ENCODE data around the gene CCDC74A. TPM values are rescaled to one million over a fixed set of nuclear protein-coding genes. Genes with fewer than 3 reads are reported as not detected.
A peak's percentile ranks its signal among the peaks of the same experiment; 100 is the strongest.
"Not testable (repeated sequence)": the region's sequence is repeated elsewhere in the genome, so short reads cannot be mapped to it uniquely, and the experiment has no call there.

Gene CCDC74A
- polyA plus RNA-seq (2013, experiment 1 of 2): 12.1 TPM
- 11.4 TPM for polyA plus RNA-seq (2013, experiment 2 of 2)

DNA sequence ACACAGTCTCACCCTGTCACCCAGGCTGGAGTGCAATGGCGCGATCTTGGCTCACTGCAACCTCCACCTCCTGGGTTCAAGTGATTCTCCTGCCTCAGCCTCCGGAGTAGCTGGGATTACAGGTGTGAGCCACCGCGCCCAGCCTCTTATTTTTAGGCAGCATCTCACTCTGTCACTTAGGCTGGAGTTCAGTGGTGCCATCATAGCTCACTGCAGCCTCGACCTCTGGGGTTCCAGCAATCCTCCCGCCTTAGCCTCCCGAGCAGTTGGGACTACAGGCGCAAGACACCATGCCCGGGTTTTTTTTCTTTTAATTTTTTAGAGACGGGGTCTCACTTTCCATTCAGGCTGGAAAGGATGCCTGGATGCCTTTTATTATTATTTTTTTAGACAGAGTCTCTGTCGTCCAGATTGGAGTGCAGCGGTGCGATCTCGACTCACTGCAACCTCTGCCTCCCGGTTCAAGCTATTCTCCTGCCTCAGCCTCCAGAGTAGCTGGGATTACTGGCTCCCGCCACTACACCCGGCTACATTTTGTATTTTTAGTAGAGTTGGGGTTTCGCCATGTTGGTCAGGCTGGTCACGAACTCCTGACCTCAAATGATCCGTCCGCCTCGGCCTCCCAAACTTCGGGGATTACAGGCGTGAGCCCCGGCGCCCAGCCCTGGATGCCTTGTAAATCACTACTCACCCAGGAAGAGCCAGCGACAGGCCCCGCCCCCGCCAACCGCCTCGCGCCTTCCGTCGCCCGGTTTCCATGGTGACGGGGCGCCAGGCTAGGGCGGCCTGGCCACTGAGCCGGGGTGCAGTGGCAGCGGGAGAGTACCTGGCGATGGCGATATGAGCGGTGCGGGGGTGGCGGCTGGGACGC is at the start of gene CCDC74A:
Gene CCDC74A, plus strand, starts transcription at position 758 of the 871 bp plus-strand sequence. Its CDS starts 83 bp downstream, at position 841.
- not testable (repeated sequence) for H3K79me1 ChIP-seq (ENCODE audit: low read length); H4K5ac ChIP-seq (ENCODE audit: low read length); H3K4ac ChIP-seq (ENCODE audit: low read depth, low read length); H3K27me3 ChIP-seq (ENCODE audit: insufficient read depth, low read length, poor library complexity); H4K8ac ChIP-seq (ENCODE audit: low read depth, low read length); H3K23ac ChIP-seq (ENCODE audit: low read length); H3K4me1 ChIP-seq (ENCODE audit: control insufficient read depth, low read depth, low read length); H3K27ac ChIP-seq (ENCODE audit: low read depth, low read length); H2BK15ac ChIP-seq (replicated peaks; ENCODE audit: low read depth); H2BK5ac ChIP-seq (ENCODE audit: low read length); H3K4me3 ChIP-seq (ENCODE audit: low read length); H3K18ac ChIP-seq (ENCODE audit: low read length); H3K79me2 ChIP-seq (ENCODE audit: control insufficient read depth, insufficient read depth, low read length); H2BK120ac ChIP-seq (ENCODE audit: low read depth, low read length); H2AK5ac ChIP-seq (ENCODE audit: low read length); H3K36me3 ChIP-seq (ENCODE audit: control insufficient read depth, insufficient read depth, low read length)
- WGBS (ENCODE audit: extremely low coverage, insufficient coverage, low lambda C conversion rate): no CpG with 5 or more reads among the region's 47 CpGs
- Histone ChIP-seq H3K4me2 (ENCODE audit: low read length) (peak within 1 kb of the TSS; percentile 34), H3K9ac (ENCODE audit: low read length) (peak within 1 kb of the TSS; percentile 24), H3K56ac (ENCODE audit: low read length) (peak within 1 kb of the TSS; percentile 56)
- DNase-seq: peak; percentile 79

DNA sequence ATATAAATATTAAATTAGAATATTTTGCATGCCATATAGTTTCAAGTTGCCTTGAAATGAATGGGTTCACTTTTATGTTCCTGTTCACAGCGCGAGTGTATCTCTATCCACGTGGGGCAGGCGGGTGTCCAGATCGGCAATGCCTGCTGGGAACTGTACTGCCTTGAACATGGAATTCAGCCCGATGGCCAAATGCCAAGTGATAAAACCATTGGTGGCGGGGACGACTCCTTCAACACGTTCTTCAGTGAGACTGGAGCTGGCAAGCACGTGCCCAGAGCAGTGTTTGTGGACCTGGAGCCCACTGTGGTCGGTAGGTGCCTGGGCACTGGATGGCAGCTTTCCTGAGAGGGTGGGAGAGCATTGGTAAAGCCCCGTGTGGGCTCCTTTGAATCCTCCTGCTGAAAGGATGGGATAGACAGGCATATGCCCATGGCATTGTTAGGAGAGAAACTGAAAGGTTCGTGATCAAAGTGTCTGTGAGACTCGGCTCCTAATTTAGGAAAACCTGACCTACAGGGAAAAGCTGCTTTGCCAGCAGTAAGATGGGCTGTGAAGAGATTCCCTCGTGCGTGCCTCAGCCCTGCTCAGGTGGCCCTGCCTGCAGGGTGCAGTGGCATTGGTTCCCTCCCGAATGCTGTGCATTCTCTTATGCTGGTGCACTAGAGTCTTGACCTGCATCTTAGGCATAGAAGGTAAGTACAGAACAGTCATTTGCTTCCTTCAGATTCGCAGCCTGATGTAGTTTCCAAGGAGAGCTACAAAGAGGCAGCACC is 49.4 kb upstream of the CCDC74A start:
- no CpG with 5 or more reads among the region's 18 CpGs for WGBS (ENCODE audit: extremely low coverage, insufficient coverage, low lambda C conversion rate)
- not testable (repeated sequence) for H3K23ac ChIP-seq (ENCODE audit: low read length); DNase-seq

DNA sequence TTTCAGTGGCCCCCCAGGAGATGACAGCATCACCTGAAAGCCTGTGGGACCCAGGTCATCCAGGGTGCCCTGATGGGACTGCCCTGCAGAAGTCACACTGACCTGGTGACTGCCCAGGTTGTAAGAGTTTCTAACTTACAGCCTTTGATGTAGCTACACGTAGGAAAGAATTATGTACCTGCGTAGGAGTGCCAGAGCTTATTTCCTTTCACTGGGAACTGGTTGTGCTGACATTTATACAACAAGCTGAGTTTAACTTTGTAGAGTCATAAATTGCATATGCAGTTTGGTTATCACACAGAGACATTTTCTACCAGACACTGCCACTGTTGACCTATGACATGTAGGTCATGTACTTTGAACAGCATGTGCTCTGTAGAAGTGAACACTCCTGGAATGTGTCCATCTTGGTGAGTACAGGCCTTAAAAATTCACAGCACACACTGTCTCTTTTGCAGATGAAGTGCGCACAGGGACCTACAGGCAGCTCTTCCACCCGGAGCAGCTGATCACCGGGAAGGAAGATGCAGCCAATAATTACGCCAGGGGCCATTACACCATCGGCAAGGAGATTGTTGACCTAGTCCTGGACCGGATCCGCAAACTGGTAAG is 48.7 kb upstream of the CCDC74A start:
- not testable (repeated sequence) for H3K79me1 ChIP-seq (ENCODE audit: low read length); H3K4me3 ChIP-seq (ENCODE audit: low read length); H2BK15ac ChIP-seq (replicated peaks; ENCODE audit: low read depth); H3K27ac ChIP-seq (ENCODE audit: low read depth, low read length); H3K4ac ChIP-seq (ENCODE audit: low read depth, low read length); H3K23ac ChIP-seq (ENCODE audit: low read length); H2BK5ac ChIP-seq (ENCODE audit: low read length); H3K79me2 ChIP-seq (ENCODE audit: control insufficient read depth, insufficient read depth, low read length); H4K5ac ChIP-seq (ENCODE audit: low read length); H4K8ac ChIP-seq (ENCODE audit: low read depth, low read length); DNase-seq; H3K9ac ChIP-seq (ENCODE audit: low read length); H3K18ac ChIP-seq (ENCODE audit: low read length); H3K27me3 ChIP-seq (ENCODE audit: insufficient read depth, low read length, poor library complexity); H3K4me2 ChIP-seq (ENCODE audit: low read length); H3K36me3 ChIP-seq (ENCODE audit: control insufficient read depth, insufficient read depth, low read length); H3K4me1 ChIP-seq (ENCODE audit: control insufficient read depth, low read depth, low read length); H2AK5ac ChIP-seq (ENCODE audit: low read length); H2BK120ac ChIP-seq (ENCODE audit: low read depth, low read length); H3K56ac ChIP-seq (ENCODE audit: low read length)
- WGBS (ENCODE audit: extremely low coverage, insufficient coverage, low lambda C conversion rate): no CpG with 5 or more reads among the region's 9 CpGs

More for the DNA sequence above, 49.4 kb upstream of the CCDC74A start:
- not testable (repeated sequence) for H3K4ac ChIP-seq (ENCODE audit: low read depth, low read length); H3K4me2 ChIP-seq (ENCODE audit: low read length); H3K36me3 ChIP-seq (ENCODE audit: control insufficient read depth, insufficient read depth, low read length); H3K56ac ChIP-seq (ENCODE audit: low read length); H3K18ac ChIP-seq (ENCODE audit: low read length); H3K4me1 ChIP-seq (ENCODE audit: control insufficient read depth, low read depth, low read length); H3K27me3 ChIP-seq (ENCODE audit: insufficient read depth, low read length, poor library complexity); H4K8ac ChIP-seq (ENCODE audit: low read depth, low read length); H3K27ac ChIP-seq (ENCODE audit: low read depth, low read length); H4K5ac ChIP-seq (ENCODE audit: low read length); H3K9ac ChIP-seq (ENCODE audit: low read length); H2AK5ac ChIP-seq (ENCODE audit: low read length); H2BK120ac ChIP-seq (ENCODE audit: low read depth, low read length); H2BK15ac ChIP-seq (replicated peaks; ENCODE audit: low read depth); H3K79me2 ChIP-seq (ENCODE audit: control insufficient read depth, insufficient read depth, low read length); H3K4me3 ChIP-seq (ENCODE audit: low read length); H2BK5ac ChIP-seq (ENCODE audit: low read length); H3K79me1 ChIP-seq (ENCODE audit: low read length)

DNA sequence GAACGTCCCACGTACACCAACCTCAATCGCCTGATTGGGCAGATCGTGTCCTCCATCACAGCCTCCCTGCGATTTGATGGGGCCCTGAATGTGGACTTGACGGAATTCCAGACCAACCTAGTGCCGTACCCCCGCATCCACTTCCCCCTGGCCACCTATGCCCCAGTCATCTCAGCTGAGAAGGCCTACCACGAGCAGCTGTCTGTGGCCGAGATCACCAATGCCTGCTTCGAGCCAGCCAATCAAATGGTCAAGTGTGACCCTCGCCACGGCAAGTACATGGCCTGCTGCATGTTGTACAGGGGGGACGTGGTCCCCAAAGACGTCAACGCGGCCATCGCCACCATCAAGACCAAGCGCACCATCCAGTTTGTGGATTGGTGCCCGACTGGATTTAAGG is 47.3 kb upstream of the CCDC74A start:
- H2BK120ac ChIP-seq (ENCODE audit: low read depth, low read length); H3K4me3 ChIP-seq (ENCODE audit: low read length); H3K27ac ChIP-seq (ENCODE audit: low read depth, low read length); H3K4ac ChIP-seq (ENCODE audit: low read depth, low read length); H2AK5ac ChIP-seq (ENCODE audit: low read length); H3K36me3 ChIP-seq (ENCODE audit: control insufficient read depth, insufficient read depth, low read length); H3K56ac ChIP-seq (ENCODE audit: low read length); H3K23ac ChIP-seq (ENCODE audit: low read length); H3K79me1 ChIP-seq (ENCODE audit: low read length); H2BK15ac ChIP-seq (replicated peaks; ENCODE audit: low read depth); H4K5ac ChIP-seq (ENCODE audit: low read length); H3K18ac ChIP-seq (ENCODE audit: low read length); H3K79me2 ChIP-seq (ENCODE audit: control insufficient read depth, insufficient read depth, low read length); H3K9ac ChIP-seq (ENCODE audit: low read length); H4K8ac ChIP-seq (ENCODE audit: low read depth, low read length); H3K27me3 ChIP-seq (ENCODE audit: insufficient read depth, low read length, poor library complexity); H3K4me2 ChIP-seq (ENCODE audit: low read length); DNase-seq; H3K4me1 ChIP-seq (ENCODE audit: control insufficient read depth, low read depth, low read length); H2BK5ac ChIP-seq (ENCODE audit: low read length): not testable (repeated sequence)
- no CpG with 5 or more reads among the region's 20 CpGs for WGBS (ENCODE audit: extremely low coverage, insufficient coverage, low lambda C conversion rate)

DNA sequence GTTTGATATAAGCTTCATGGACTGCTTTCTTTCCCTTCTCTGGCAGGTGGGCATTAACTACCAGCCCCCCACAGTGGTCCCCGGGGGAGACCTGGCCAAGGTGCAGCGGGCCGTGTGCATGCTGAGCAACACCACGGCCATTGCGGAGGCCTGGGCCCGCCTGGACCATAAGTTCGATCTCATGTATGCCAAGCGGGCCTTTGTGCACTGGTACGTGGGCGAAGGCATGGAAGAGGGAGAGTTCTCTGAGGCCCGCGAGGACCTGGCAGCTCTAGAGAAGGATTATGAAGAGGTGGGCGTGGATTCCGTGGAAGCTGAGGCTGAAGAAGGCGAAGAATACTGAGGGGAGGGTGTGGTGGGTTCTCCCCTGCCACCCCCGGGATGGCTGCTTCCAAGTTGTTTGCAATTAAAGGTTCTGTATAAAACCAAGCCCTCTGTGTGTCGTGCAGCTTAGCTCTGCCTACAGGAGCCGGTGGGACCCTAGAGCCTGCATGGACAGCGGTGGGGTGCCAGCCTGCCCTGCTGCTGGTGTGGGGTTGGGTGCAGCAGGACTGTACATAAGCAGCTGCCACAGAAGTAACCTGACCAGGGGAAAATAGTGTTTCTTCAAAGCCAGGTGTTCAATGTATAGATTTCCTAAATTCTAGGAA is 45.1 kb upstream of the CCDC74A start:
- H4K5ac ChIP-seq (ENCODE audit: low read length); H3K36me3 ChIP-seq (ENCODE audit: control insufficient read depth, insufficient read depth, low read length); H3K27me3 ChIP-seq (ENCODE audit: insufficient read depth, low read length, poor library complexity); H3K27ac ChIP-seq (ENCODE audit: low read depth, low read length); H3K79me1 ChIP-seq (ENCODE audit: low read length); H4K8ac ChIP-seq (ENCODE audit: low read depth, low read length); H3K4me1 ChIP-seq (ENCODE audit: control insufficient read depth, low read depth, low read length); H3K9ac ChIP-seq (ENCODE audit: low read length); H3K4ac ChIP-seq (ENCODE audit: low read depth, low read length); H3K18ac ChIP-seq (ENCODE audit: low read length); H2BK120ac ChIP-seq (ENCODE audit: low read depth, low read length); H3K23ac ChIP-seq (ENCODE audit: low read length); H3K79me2 ChIP-seq (ENCODE audit: control insufficient read depth, insufficient read depth, low read length); H3K4me3 ChIP-seq (ENCODE audit: low read length); H2BK5ac ChIP-seq (ENCODE audit: low read length); H2AK5ac ChIP-seq (ENCODE audit: low read length); DNase-seq; H3K56ac ChIP-seq (ENCODE audit: low read length); H3K4me2 ChIP-seq (ENCODE audit: low read length); H2BK15ac ChIP-seq (replicated peaks; ENCODE audit: low read depth): not testable (repeated sequence)
- WGBS (ENCODE audit: extremely low coverage, insufficient coverage, low lambda C conversion rate): no CpG with 5 or more reads among the region's 19 CpGs
